H1 (cell line): ENCODE measurements around the gene ADAD1. TPM values are rescaled to one million over a fixed set of nuclear protein-coding genes. Genes with fewer than 3 reads are reported as not detected.

Experiments
- CTCF ChIA-PET: fragments of 300-600 bp; sonication (Branson Sonifier 250); formaldehyde crosslinking; loops from one replicate; lab custom pipeline; 2021; ENCODE audit not compliant: partially characterized antibody; lab: Charles Lee
- POLR2A ChIA-PET: fragments of 300-600 bp; sonication (Branson Sonifier 250); formaldehyde crosslinking; loops from one replicate; lab custom pipeline; 2021; ENCODE audit warnings: inconsistent platforms; ENCODE audit not compliant: partially characterized antibody; lab: Charles Lee
- DNase-seq, 2 experiments: peaks; one replicate each; pipeline versions ENCODE4 v3.0.0 to v3.0.0-alpha.2; 2010 to 2022; ENCODE audit warnings: low spot score in 2 of 2, low read depth in 1 of 2, mixed read lengths in 1 of 2
- FAIRE-seq: peaks from 2 replicates; lab custom pipeline; 2011; peaks lifted over from hg19 to GRCh38; lab: Jason Lieb, UNC
- H2AFZ ChIP-seq: 2 replicates; pipeline ENCODE4 v1.8.1; 2012; ENCODE audit warnings: low read length, inconsistent platforms
- H2AK5ac ChIP-seq: 2 replicates; pipeline ENCODE4 v1.6.1; 2013; ENCODE audit warnings: low read depth, low read length
- H2BK120ac ChIP-seq: replicated peaks from 2 replicates; pipeline ENCODE3; 2013; ENCODE audit warnings: low read depth, low read length, inconsistent platforms
- H2BK12ac ChIP-seq: 2 replicates; pipeline ENCODE4 v1.6.1; 2013; ENCODE audit warnings: low read depth, low read length
- H2BK15ac ChIP-seq: 2 replicates; pipeline ENCODE4 v1.6.1; 2013; ENCODE audit warnings: low read length
- H2BK20ac ChIP-seq: 2 replicates; pipeline ENCODE4 v1.6.1; 2013; ENCODE audit warnings: low read length
- H2BK5ac ChIP-seq: 2 replicates; pipeline ENCODE4 v1.6.1; 2013; ENCODE audit warnings: low read depth, low read length
- H3K14ac ChIP-seq: 2 replicates; pipeline ENCODE4 v1.6.1; 2013; ENCODE audit warnings: inconsistent platforms; ENCODE audit not compliant: insufficient read length
- H3K18ac ChIP-seq: 2 replicates; pipeline ENCODE4 v1.6.1; 2013; ENCODE audit warnings: low read length; ENCODE audit errors: extremely low read depth
- H3K23ac ChIP-seq: 2 replicates; pipeline ENCODE4 v1.6.1; 2013; ENCODE audit warnings: inconsistent platforms; ENCODE audit not compliant: insufficient read length
- H3K23me2 ChIP-seq: 2 replicates; pipeline ENCODE4 v1.6.1; 2013; ENCODE audit warnings: low read depth, low read length
- H3K27ac ChIP-seq: 2 replicates; pipeline ENCODE4 v1.6.1; 2011; ENCODE audit warnings: low read depth, low read length, inconsistent platforms
- H3K27me3 ChIP-seq, 4 experiments: replicated peaks in 1 of 4; 1 replicate in 1 of 4; 2 replicates in 3 of 4; pipeline versions ENCODE4 v1.6.1 to v1.8.1; 2011 to 2013; ENCODE audit warnings: low read length in 3 of 4, mild to moderate bottlenecking in 3 of 4, inconsistent platforms in 2 of 4, mixed read lengths in 2 of 4, moderate library complexity in 1 of 4; ENCODE audit not compliant: control insufficient read depth in 3 of 4, insufficient read depth in 3 of 4; ENCODE audit errors: extremely low read depth in 1 of 4
- H3K36me3 ChIP-seq, 4 experiments: 2 replicates each; pipeline versions ENCODE4 v1.6.1 to v1.8.1; 2011 to 2013; ENCODE audit warnings: mild to moderate bottlenecking in 4 of 4, low read length in 3 of 4, moderate library complexity in 2 of 4, control low read depth in 1 of 4, inconsistent platforms in 1 of 4; ENCODE audit not compliant: insufficient read depth in 4 of 4, control insufficient read depth in 2 of 4
- H3K4ac ChIP-seq: replicated peaks from 2 replicates; pipeline ENCODE3; 2013; ENCODE audit warnings: low read length, low read depth, mixed read lengths, inconsistent platforms; ENCODE audit not compliant: insufficient read length
- H3K4me1 ChIP-seq, 4 experiments: replicated peaks in 1 of 4; 1 replicate in 1 of 4; 2 replicates in 3 of 4; pipeline versions ENCODE4 v1.6.1 to v1.8.1; 2011 to 2013; ENCODE audit warnings: low read length in 3 of 4, inconsistent platforms in 2 of 4, mixed read lengths in 1 of 4; ENCODE audit not compliant: insufficient read depth in 4 of 4, control insufficient read depth in 3 of 4
- H3K4me2 ChIP-seq, 2 experiments: 2 replicates each; pipeline versions ENCODE4 v1.6.1 to v1.8.1; 2011 to 2013; ENCODE audit warnings: low read depth in 2 of 2, low read length in 2 of 2, control low read depth in 1 of 2, inconsistent platforms in 1 of 2, mild to moderate bottlenecking in 1 of 2; ENCODE audit not compliant: insufficient read depth in 1 of 2
- H3K4me3 ChIP-seq, 4 experiments: fragments of 200-600, 300-600 bp in 1 of 4; sonication (generic), shearing (Covaris generic), sonication (Bioruptor Twin) in 1 of 4; 2 replicates each; pipeline versions ENCODE4 v1.5.1 to v1.8.1; 2011 to 2016; ENCODE audit warnings: low read length in 4 of 4, low read depth in 3 of 4, control low read depth in 2 of 4, inconsistent platforms in 2 of 4, mild to moderate bottlenecking in 2 of 4, mixed read lengths in 1 of 4, moderate library complexity in 1 of 4; ENCODE audit not compliant: insufficient read depth in 2 of 4; ENCODE audit errors: extremely low read depth in 1 of 4
- H3K56ac ChIP-seq: replicated peaks from 2 replicates; pipeline ENCODE3; 2013; ENCODE audit warnings: low read depth, mild to moderate bottlenecking, mixed read lengths, low read length, inconsistent platforms; ENCODE audit not compliant: insufficient read length
- H3K79me1 ChIP-seq: 2 replicates; pipeline ENCODE4 v1.6.1; 2013; ENCODE audit warnings: low read depth, low read length, control low read depth
- H3K79me2 ChIP-seq, 2 experiments: 2 replicates each; pipeline versions ENCODE4 v1.6.1 to v1.8.1; 2012 to 2013; ENCODE audit warnings: low read length in 2 of 2, mild to moderate bottlenecking in 2 of 2, inconsistent platforms in 1 of 2; ENCODE audit not compliant: insufficient read depth in 2 of 2, control insufficient read depth in 1 of 2
- H3K9ac ChIP-seq, 4 experiments: replicated peaks in 1 of 4; 1 replicate in 1 of 4; 2 replicates in 3 of 4; pipeline versions ENCODE4 v1.6.1 to v1.8.1; 2011 to 2013; ENCODE audit warnings: low read depth in 3 of 4, low read length in 3 of 4, control low read depth in 2 of 4, mild to moderate bottlenecking in 2 of 4, moderate library complexity in 2 of 4, inconsistent platforms in 1 of 4; ENCODE audit errors: extremely low read depth in 1 of 4
- H3K9me3 ChIP-seq, 2 experiments: 2 replicates each; pipeline versions ENCODE4 v1.6.1 to v1.8.1; 2012 to 2013; ENCODE audit warnings: mild to moderate bottlenecking in 2 of 2, moderate library complexity in 2 of 2, control low read depth in 1 of 2, inconsistent platforms in 1 of 2, low read depth in 1 of 2, low read length in 1 of 2, mixed read lengths in 1 of 2; ENCODE audit not compliant: insufficient read depth in 2 of 2
- H4K20me1 ChIP-seq, 2 experiments: replicated peaks in 1 of 2; 2 replicates each; pipeline versions ENCODE3 to v1.8.1; 2011 to 2013; ENCODE audit warnings: inconsistent platforms in 2 of 2, low read length in 2 of 2, mild to moderate bottlenecking in 1 of 2; ENCODE audit not compliant: insufficient read depth in 2 of 2, control insufficient read depth in 1 of 2
- H4K5ac ChIP-seq: 2 replicates; pipeline ENCODE4 v1.6.1; 2013; ENCODE audit warnings: low read length, low read depth, mixed read lengths, inconsistent platforms; ENCODE audit not compliant: insufficient read length
- H4K8ac ChIP-seq: 2 replicates; pipeline ENCODE4 v1.8.0; 2013; ENCODE audit warnings: mild to moderate bottlenecking, moderate library complexity, low read length, inconsistent platforms; ENCODE audit not compliant: insufficient read depth; ENCODE audit errors: extremely low read depth
- H4K91ac ChIP-seq: replicated peaks from 2 replicates; pipeline ENCODE3; 2013; ENCODE audit warnings: low read length, mixed read lengths, inconsistent platforms; ENCODE audit not compliant: insufficient read length
- CTBP2 ChIP-seq: IDR thresholded peaks from 2 replicates; pipeline ENCODE4 v1.7.0; 2011; ENCODE audit warnings: borderline replicate concordance, mild to moderate bottlenecking, moderate library complexity, mixed read lengths, low read length; ENCODE audit not compliant: insufficient read depth, insufficient read length
- EGR1 ChIP-seq: IDR thresholded peaks from 2 replicates; pipeline ENCODE4 v1.6.1; 2011; ENCODE audit warnings: low read depth, low read length, borderline replicate concordance
- KDM4A ChIP-seq: IDR thresholded peaks from one replicate; pipeline ENCODE4 v1.7.1; 2012; ENCODE audit warnings: low read depth, mild to moderate bottlenecking, moderate library complexity, low read length, inconsistent platforms; ENCODE audit not compliant: severe bottlenecking
- MAFK ChIP-seq: IDR thresholded peaks from 2 replicates; pipeline ENCODE4 v1.6.1; 2012; ENCODE audit warnings: low read depth, mild to moderate bottlenecking, improper control_type of control experiment, low read length
- NANOG ChIP-seq: IDR thresholded peaks from 2 replicates; pipeline ENCODE4 v1.6.1; 2011; ENCODE audit warnings: low read length, low read depth, mild to moderate bottlenecking, inconsistent platforms; ENCODE audit not compliant: insufficient read depth, poor library complexity, severe bottlenecking
- POLR2A ChIP-seq, 2 experiments: IDR thresholded peaks; 1 replicate in 1 of 2; 2 replicates in 1 of 2; pipeline ENCODE4 v1.6.1; 2011; ENCODE audit warnings: low read depth in 2 of 2, low read length in 2 of 2, mild to moderate bottlenecking in 2 of 2; ENCODE audit errors: control extremely low read depth in 1 of 2
- RAD21 ChIP-seq, 2 experiments: IDR thresholded peaks in 1 of 2; conservative IDR thresholded peaks in 1 of 2; 2 replicates each; pipeline ENCODE4 v1.6.1; 2011; ENCODE audit warnings: low read depth in 2 of 2, low read length in 2 of 2, improper control_type of control experiment in 1 of 2, inconsistent platforms in 1 of 2, mild to moderate bottlenecking in 1 of 2, moderate library complexity in 1 of 2
- RFX5 ChIP-seq: IDR thresholded peaks from 2 replicates; pipeline ENCODE4 v1.6.1; 2011; ENCODE audit warnings: low read depth, low read length, improper control_type of control experiment, borderline replicate concordance
- SIX5 ChIP-seq: IDR thresholded peaks from 2 replicates; pipeline ENCODE4 v1.6.1; 2011; ENCODE audit warnings: mild to moderate bottlenecking, low read depth, low read length
- SP4 ChIP-seq: IDR thresholded peaks from 2 replicates; pipeline ENCODE4 v1.6.1; 2012; ENCODE audit warnings: low read length, inconsistent platforms
- SRF ChIP-seq: IDR thresholded peaks from 2 replicates; pipeline ENCODE4 v1.6.1; 2011; ENCODE audit warnings: mild to moderate bottlenecking, low read depth, low read length, moderate library complexity
- ZNF274 ChIP-seq: IDR thresholded peaks from 2 replicates; pipeline ENCODE4 v1.7.0; 2012; ENCODE audit warnings: low read length, borderline replicate concordance; ENCODE audit errors: extremely low read depth
- WGBS, 2 experiments: shearing (Covaris generic) in 1 of 2; methylation state at CpG; one replicate each; pipeline versions ENCODE4 v1.1.6 to v1.1.7; 2013 to 2015; ENCODE audit warnings: low lambda C conversion rate in 2 of 2, mixed read lengths in 2 of 2, inconsistent platforms in 1 of 2, low coverage in 1 of 2, missing lambda C conversion rate in 1 of 2; ENCODE audit not compliant: insufficient replicate concordance in 2 of 2, insufficient coverage in 1 of 2, insufficient read length in 1 of 2; ENCODE audit errors: extremely low coverage in 1 of 2, missing lambda C conversion rate in 1 of 2; 5-methylcytosine and 5-hydroxymethylcytosine counted together
- polyA plus RNA-seq, 7 experiments: library from polyadenylated mRNA; depleted of rRNA in 3 of 7; stranded (reverse) in 5 of 7; unstranded in 2 of 7; fragments of >200 nt in 5 of 7; fragments of 200-250 nt in 2 of 7; gene quantifications; 1 replicate in 5 of 7; 2 replicates in 1 of 7; 4 replicates in 1 of 7; pipeline versions ENCODE4 v1.2.1 to v1.2.3, GENCODE V29; 2011 to 2013; ENCODE audit warnings: missing spikeins in 2 of 7, mixed read lengths in 2 of 7
- total RNA-seq: library from RNA; stranded (reverse); fragmentation: NEBNext Ultra II Directional; extraction: Animal tissue kit (Norgen Biotek cat#: 25700); gene quantifications from 2 replicates; pipeline ENCODE4 v1.2.1, GENCODE V29; 2021
- TF ChIP-seq, protein P1 (sequence below): IDR thresholded peaks from 2 replicates; pipeline ENCODE4 v1.6.1; 2012; ENCODE audit warnings: inconsistent platforms
- TF ChIP-seq, protein P2 (sequence below): IDR thresholded peaks from 2 replicates; pipeline ENCODE4 v1.6.1; 2012; ENCODE audit warnings: inconsistent platforms

The ADAD1 gene
- total and polyA plus RNA-seq, 2 of the 8 experiments (the other 6 are each of a cell fraction or from before 2014, with no cell fraction given), result not detected

DNA sequence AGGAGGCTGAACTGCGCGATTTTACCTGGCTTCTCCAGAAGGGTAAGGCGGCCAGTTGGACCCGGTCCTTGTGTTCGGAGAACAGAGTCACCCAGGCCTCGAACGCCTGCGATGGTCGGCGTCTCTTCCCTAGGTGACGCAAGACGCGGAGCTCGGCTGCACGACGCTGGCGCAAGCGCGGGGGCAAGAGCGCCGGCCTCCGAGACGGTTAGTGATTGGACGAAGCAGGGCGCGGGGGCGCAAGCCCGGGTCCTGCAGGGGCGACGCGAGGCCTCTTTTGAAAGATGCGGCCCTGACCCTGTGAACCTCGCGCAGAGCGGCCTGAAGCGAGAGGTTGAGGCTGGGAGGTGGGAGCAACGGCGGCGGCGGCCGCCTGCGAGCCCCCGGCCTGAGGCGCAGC is 428 bp downstream of the ADAD1 start:
- no peak overlapping the region for H3K18ac ChIP-seq
- no peaks in the 10 kb centered on the region for H3K27me3 ChIP-seq
- H3K23me2 ChIP-seq, result no peaks in the 10 kb centered on the region
- H2BK15ac ChIP-seq, result no peak overlapping the region
- no peaks in the 10 kb centered on the region; a peak in 1 of 4 replicates for H3K9me3 ChIP-seq
- H3K27ac ChIP-seq, result no peak overlapping the region
- no peaks in the 10 kb centered on the region for H3K36me3 ChIP-seq
- H4K5ac ChIP-seq, result no peak overlapping the region
- ChIA-PET CTCF (no interaction called here), POLR2A (no interaction called here)
- no peaks in the 10 kb centered on the region for H3K79me2 ChIP-seq
- no peaks in the 10 kb centered on the region for H3K4me1 ChIP-seq
- no peak overlapping the region for H3K14ac ChIP-seq
- H3K4me2 ChIP-seq, result no peak overlapping the region
- H3K9ac ChIP-seq, result no peak overlapping the region
- H2BK20ac ChIP-seq, result no peak overlapping the region
- no peak overlapping the region for H2AK5ac ChIP-seq
- no peak overlapping the region for H3K23ac ChIP-seq
- H4K91ac ChIP-seq, result no peak overlapping the region
- no peak overlapping the region for H4K8ac ChIP-seq
- H4K20me1 ChIP-seq, result no peaks in the 10 kb centered on the region
- no peak overlapping the region for H2BK5ac ChIP-seq
- FAIRE-seq, result no peak
- H3K4me3 ChIP-seq, result no peak overlapping the region
- DNase-seq, result no peak
- no peak overlapping the region for H3K56ac ChIP-seq
- no peak overlapping the region for H2BK120ac ChIP-seq
- no peak overlapping the region for H3K4ac ChIP-seq
- no peaks in the 10 kb centered on the region for H3K79me1 ChIP-seq
- WGBS, 2 experiments, result 97% methylated on average over 37 of the region's 44 CpGs; no CpG with 5 or more reads in 1 of the 2 experiments
- no peak overlapping the region for H2AFZ ChIP-seq
- no peak overlapping the region for H2BK12ac ChIP-seq
- no peak for TF ChIP-seq POLR2A (IDR thresholded peaks at IDR 0.05; ENCODE audit: control extremely low read depth in 1 of 2, low read depth in 2 of 2, low read length in 2 of 2)
- TF ChIP-seq ZNF274, result no peak
- no peak for TF ChIP-seq MAFK
- no peak for TF ChIP-seq SIX5
- TF ChIP-seq, protein P1, sequence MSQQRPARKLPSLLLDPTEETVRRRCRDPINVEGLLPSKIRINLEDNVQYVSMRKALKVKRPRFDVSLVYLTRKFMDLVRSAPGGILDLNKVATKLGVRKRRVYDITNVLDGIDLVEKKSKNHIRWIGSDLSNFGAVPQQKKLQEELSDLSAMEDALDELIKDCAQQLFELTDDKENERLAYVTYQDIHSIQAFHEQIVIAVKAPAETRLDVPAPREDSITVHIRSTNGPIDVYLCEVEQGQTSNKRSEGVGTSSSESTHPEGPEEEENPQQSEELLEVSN, result no peak
- TF ChIP-seq, protein P2, sequence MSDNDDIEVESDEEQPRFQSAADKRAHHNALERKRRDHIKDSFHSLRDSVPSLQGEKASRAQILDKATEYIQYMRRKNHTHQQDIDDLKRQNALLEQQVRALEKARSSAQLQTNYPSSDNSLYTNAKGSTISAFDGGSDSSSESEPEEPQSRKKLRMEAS, result no peak
- no peak for TF ChIP-seq RFX5
- no peak for TF ChIP-seq EGR1
- TF ChIP-seq CTBP2, result no peak
- TF ChIP-seq RAD21 (IDR thresholded peaks at IDR 0.05 in 1 of 2, conservative IDR thresholded peaks at IDR 0.05 in 1 of 2; ENCODE audit: low read depth in 2 of 2, low read length in 2 of 2), result no peak
- TF ChIP-seq SRF, result no peak
- TF ChIP-seq SP4, result no peak
- no peak for TF ChIP-seq KDM4A
- no peak for TF ChIP-seq NANOG
